Kidney epithelial cell (primary cell): ENCODE measurements around the gene SDK2. TPM values are rescaled to one million over a fixed set of nuclear protein-coding genes. Genes with fewer than 3 reads are reported as not detected.

Source experiments
- DNase-seq: peaks from one replicate; pipeline ENCODE4 v3.0.0-alpha.2; 2010; ENCODE audit warnings: low read depth
- H3K27me3 ChIP-seq: 2 replicates; pipeline ENCODE4 v1.6.0; 2011; ENCODE audit warnings: low read length; ENCODE audit not compliant: control insufficient read depth, insufficient read depth
- H3K36me3 ChIP-seq: 2 replicates; pipeline ENCODE4 v1.5.1; 2011; ENCODE audit warnings: low read length; ENCODE audit not compliant: control insufficient read depth, insufficient read depth
- H3K4me3 ChIP-seq: 2 replicates; pipeline ENCODE4 v1.5.1; 2011; ENCODE audit warnings: low read depth, mild to moderate bottlenecking, control low read depth, low read length
- CTCF ChIP-seq: IDR thresholded peaks from 2 replicates; pipeline ENCODE4 v1.5.1; 2011; ENCODE audit warnings: mild to moderate bottlenecking, moderate library complexity, low read length, control low read depth, inconsistent platforms; ENCODE audit not compliant: insufficient read depth, poor library complexity, severe bottlenecking
- total RNA-seq: library from RNA; depleted of rRNA; stranded (reverse); fragments of >200 nt; gene quantifications from 2 replicates; pipeline ENCODE4 v1.2.3, GENCODE V29; 2015

Gene SDK2
- total RNA-seq, 1 donor from 2014 or later, result 1.2 TPM

DNA sequence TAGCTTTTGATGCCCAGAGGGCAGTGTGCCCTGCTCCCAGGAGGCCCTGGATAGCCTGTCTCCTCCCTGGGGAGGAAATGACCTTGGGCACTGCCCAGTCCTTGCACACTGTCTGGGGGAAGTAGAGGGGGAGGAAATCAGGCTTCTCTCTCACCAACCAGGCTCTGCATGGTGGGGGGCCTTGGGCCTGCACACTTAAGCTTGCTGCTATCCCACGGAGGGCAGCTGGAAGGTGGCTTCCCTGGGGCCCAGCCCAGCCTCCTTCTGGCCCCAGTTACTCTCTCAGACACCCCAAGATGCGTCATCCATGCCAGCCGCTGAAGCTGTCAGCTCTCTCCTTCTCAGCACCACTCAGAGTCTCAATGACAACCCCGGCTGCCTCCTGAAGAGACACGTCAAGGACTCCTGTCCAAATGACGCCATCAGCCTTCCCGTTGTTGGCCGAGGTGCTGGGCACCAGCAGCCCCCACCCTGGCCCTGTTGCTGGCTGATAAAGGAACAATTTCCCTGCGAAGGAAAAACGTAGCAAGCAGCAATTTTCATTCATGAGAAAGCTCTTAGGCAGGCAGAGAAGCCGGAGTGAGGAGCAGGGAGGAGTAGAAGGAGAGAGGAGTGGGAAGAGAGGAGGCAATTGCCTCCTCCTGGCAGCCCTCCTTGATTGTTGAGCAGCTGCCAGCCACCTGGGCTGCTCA lies 95.5 kb downstream of the SDK2 start:
- Histone ChIP-seq H3K36me3 (no peaks in the 10 kb centered on the region), H3K4me3 (no peak overlapping the region), H3K27me3 (peaks cover 4% of the 10 kb centered on the region)
- no peak for TF ChIP-seq CTCF
- no peak for DNase-seq

DNA sequence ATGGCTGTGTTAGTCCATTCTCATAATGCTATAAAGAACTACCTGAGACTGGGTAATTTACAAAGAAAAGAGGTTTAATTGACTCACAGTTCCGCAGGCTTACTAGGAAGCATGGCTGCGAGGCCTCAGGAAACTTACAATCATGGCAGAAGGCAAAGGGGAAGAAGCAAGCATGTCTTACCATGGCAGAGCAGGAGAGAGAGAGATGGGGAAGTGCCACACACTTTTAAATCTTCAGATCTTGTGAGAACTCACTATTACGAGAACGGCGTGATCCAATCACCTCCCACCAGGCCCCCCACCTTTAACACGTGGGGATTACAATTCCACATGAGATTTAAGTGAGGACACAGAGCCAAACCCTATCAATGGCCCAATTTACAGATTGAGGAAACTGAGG lies 96.5 kb downstream of the SDK2 start:
- no peaks in the 10 kb centered on the region for H3K36me3 ChIP-seq
- H3K27me3 ChIP-seq, result peaks cover 4% of the 10 kb centered on the region
- DNase-seq, result no peak
- no peak for TF ChIP-seq CTCF
- no peak overlapping the region for H3K4me3 ChIP-seq

DNA sequence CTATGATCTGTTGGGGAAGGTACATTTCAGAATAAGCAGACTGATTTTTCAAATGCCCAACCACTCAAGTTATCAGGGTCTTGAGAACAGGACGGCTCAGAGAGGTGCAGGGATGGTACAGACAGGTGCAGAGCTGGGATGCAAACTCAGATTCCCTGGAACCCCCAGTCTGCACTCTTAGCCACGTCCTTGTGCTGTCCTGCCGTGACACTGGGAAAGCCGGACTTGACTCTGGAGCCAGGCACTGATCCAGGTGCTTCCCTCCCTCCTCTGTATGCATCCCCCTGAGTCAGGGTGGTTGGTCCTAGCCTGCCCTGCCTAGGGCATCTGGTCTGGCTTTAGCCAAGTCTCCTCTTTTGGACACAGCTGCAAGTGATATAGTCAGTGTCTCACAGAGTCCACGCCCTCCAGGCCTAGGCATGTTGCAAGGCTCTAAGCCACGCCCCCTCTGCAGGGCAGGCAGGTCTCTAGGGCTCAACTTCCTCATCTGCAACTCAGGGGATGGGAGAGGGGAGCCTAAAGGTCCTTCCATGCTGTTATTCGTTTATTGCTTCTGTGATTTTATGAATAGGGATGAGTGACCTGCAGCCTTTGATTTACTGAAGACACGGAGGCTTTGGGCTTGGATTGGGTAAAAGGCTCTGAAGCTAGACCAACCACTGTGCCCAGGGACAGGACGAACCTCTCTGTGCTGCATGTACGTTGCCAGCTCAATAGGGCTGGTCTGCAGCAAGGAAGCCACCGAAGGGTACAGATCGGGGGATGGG lies 97.3 kb downstream of the SDK2 start:
- Histone ChIP-seq H3K36me3 (no peaks in the 10 kb centered on the region), H3K27me3 (peaks cover 4% of the 10 kb centered on the region), H3K4me3 (no peak overlapping the region)
- no peak for DNase-seq
- TF ChIP-seq CTCF, result no peak

DNA sequence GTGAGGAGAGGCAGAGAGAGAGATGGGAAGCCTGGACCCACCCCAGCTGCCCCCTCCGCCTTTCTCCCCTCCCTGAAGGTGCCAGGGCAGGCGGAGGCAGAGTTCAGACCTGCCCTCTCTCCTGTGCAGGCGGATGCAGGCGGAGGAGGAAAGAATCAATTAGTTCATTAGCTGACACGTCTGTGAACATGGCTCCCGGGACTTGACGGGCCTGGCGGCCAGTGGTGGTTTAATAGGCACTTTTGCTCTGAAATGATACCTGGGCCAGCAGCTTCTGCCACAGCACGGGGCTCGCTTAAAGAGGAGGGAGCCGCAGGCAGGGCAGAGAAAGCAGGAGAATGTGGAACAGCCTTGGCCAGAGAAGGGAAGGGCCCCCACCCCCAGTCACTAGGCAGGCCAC lies 98.1 kb downstream of the SDK2 start:
- DNase-seq, result no peak
- H3K4me3 ChIP-seq, result no peak overlapping the region
- peaks cover 4% of the 10 kb centered on the region for H3K27me3 ChIP-seq
- no peak for TF ChIP-seq CTCF
- H3K36me3 ChIP-seq, result no peaks in the 10 kb centered on the region

GRCh38 chr17:73545109-73546032 lies 98.9 kb downstream of the SDK2 start:
- Histone ChIP-seq H3K27me3 (peaks cover 4% of the 10 kb centered on the region), H3K36me3 (no peaks in the 10 kb centered on the region), H3K4me3 (no peak overlapping the region)
- TF ChIP-seq CTCF, result no peak
- DNase-seq, result no peak
